Measurements from ENCODE around the gene PACS1.
"Not testable (repeated sequence)": the region's sequence is repeated elsewhere in the genome, so short reads cannot be mapped to it uniquely, and the experiment has no call there.

Gene PACS1

DNA sequence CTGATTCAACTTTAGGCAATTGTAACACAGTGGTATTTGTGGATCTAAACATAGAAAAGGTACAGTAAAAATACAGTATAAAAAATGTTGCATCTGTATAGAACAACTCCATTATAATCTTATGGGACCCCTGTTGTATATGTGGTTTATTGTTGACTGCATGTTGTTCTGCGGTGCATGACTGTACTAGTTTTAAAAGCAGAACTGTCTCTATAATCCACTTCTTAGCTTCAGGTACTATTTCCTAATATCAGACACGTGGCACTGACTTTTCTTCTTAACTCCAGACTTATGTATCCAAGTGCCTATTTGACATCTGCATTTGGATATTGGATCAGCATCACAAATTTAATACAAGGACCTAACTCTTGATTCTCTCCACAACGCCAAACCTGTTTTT lies 41.1 kb downstream of the PACS1 start:
- DNase-seq (ENCODE audit: low read depth), result no peak

DNA sequence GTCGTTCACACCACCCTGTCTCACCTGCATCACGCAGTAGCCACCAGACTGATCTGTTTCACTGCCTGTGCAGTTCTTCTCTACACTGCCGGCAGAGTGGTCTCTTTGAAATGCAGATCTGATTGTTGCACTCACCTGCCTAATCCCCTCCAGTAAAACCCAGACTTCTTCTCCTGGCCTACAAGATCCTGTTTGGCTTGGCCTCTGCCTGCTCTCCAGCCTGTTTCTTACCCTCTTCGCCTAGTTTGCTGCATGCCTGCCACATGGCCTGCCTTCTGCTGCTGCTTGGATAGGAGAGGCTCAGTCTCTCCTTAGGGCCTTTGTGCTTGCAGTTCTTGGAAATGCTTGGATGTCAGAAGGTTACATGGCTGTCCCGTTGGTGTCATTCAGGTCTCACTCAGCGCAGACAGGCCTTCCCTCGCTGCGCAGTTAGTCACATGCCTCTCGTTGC lies 42.0 kb downstream of the PACS1 start:
- peak; percentile 28 for DNase-seq (ENCODE audit: low read depth)

- DNase-seq (ENCODE audit: low read depth), result peak; percentile 90
These were observed 42.8 kb downstream of the PACS1 start for GRCh38 chr11:66112601-66113499.

- DNase-seq (ENCODE audit: low read depth), result not testable (repeated sequence)
These were observed 44.9 kb downstream of the PACS1 start for GRCh38 chr11:66114957-66115356.

DNA sequence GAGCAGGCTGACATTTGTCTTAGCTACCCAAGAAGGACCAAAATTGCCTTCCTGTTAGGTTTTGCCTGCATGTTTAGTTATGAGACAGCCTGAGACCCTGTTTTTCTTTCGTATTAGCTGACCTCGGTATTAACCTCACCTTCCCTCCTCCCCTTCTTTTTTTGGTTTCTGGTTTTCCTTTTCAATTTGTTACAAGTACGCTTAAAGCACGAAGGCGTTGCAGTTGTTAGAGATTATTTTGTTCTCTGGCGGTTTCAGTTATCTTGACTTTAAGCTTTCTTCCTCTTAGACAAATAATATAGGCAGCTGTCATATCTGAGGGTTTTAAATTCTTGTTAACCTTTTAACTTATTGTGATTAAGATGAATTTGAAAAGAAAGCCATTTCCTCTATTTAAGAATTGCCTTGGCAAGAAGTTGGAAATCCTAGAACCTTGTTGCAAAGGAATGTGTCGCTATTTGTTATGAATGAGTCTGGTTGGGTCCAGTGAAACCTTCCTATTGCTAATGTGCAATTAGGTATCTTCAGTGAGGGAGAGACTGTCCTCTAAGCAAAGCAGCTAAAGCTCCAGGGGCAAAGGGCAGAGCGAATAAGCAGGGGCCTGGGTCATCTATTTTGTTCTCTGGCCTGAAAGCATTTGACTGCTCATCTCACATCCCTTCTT lies 45.7 kb downstream of the PACS1 start:
- peak; percentile 29 for DNase-seq (ENCODE audit: low read depth)

- DNase-seq (ENCODE audit: low read depth), result no peak
These were observed 46.7 kb downstream of the PACS1 start for GRCh38 chr11:66116576-66117361.

GRCh38 chr11:66118847-66119246 lies 48.8 kb downstream of the PACS1 start:
- no peak for DNase-seq (ENCODE audit: low read depth)

DNA sequence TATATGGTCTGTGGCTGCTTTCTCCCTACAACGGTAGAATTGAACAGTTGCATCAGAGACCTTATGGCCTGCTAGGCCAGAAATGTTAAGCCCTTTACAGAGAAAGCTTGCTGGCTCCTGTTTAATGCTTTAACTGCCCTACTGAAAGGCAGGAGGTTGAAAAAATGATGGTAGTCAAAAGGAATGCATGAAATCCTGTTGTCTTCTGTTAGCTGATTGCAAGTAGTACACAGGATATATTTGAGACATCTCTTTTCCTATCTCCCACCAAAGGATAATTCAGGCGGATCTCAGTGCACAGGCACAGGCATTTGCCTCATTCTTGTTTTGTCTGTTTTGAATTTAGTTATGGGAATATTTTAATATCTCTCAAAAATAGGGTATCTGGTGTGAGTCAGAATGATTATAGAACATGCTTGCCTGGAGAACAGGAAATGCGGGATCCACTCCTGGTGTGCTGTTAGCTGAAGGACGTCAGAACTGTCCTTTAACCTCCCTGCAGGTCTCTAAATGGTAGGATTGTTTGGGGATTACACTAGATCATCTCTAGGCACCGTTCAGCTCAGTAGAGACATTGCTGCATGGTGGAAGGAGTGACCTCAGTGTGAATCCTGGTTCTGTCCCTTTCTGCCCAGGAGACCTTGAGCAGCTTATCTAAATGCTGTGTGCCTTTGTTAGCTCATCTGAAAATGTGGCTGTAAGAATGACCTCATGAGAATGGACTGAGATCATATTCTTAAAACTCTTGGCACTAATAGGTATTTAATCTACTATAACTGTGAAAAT lies 49.5 kb downstream of the PACS1 start:
- DNase-seq (ENCODE audit: low read depth), result peak; percentile 88

DNA sequence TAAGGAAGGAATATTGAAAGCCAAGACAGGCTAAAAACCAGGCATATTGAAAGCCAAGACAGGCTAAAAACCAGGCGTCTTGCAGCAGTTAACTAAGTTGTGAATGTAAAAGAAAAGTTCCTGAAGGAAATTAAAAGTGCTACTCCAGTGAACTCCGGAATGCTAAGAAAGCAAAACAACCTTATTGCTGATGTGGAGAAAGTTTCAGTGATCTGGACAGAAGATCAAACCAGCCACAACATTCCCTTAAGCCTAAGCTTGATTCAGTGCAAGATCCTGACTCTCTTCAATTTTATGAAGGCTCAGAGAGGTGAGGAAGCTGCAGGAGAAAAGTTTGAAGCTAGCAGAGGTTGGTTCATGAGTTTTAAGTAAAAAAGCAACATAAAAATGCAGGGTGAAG lies 51.4 kb downstream of the PACS1 start:
- no peak for DNase-seq (ENCODE audit: low read depth)

- DNase-seq (ENCODE audit: low read depth), result no peak
These were observed 53.8 kb downstream of the PACS1 start for GRCh38 chr11:66123902-66124301.

- DNase-seq (ENCODE audit: low read depth), result peak; percentile 61
These were observed 54.5 kb downstream of the PACS1 start for GRCh38 chr11:66124564-66124963.

- no peak for DNase-seq (ENCODE audit: low read depth)
These were observed 56.0 kb downstream of the PACS1 start for GRCh38 chr11:66126064-66126463.

DNA sequence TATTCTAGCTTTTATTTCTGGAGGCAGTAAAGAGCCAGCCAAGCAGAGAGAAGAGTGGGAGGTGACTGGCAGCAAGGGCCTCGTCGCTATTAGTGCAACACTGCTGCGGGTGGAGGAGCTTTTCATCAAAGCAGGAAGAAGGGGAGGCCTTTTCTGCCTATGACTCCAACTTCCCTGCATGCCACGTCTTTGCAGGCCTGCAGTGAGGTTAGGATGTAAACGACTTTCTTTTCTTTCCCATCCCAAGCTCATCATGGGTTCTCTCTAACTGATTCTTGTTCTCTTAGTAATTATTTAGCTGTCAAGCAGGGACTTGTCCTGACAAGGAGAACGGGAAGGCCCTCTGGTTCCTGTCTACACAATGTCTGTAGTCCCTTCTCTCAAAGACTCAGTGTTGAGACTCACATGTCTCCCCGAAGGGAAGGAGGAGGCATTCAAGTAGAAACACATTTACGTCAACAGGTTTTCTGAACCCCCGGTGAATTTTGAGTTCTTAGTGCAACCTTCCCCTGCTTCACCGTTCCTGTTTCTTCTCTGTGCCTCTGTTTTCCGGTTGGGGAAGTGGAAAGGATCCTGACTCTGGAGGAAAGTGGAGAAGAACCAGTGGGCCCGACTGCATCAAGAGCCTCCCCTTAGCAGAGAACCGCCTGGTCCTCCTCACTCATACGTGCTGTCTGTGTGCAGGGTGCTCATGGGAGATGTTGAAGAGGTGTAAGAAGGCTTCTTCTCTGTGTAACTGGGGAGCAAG lies 56.9 kb downstream of the PACS1 start:
- peak; percentile 87 for DNase-seq (ENCODE audit: low read depth)

- DNase-seq (ENCODE audit: low read depth), result no peak
These were observed 60.9 kb downstream of the PACS1 start for GRCh38 chr11:66130978-66131377.

DNA sequence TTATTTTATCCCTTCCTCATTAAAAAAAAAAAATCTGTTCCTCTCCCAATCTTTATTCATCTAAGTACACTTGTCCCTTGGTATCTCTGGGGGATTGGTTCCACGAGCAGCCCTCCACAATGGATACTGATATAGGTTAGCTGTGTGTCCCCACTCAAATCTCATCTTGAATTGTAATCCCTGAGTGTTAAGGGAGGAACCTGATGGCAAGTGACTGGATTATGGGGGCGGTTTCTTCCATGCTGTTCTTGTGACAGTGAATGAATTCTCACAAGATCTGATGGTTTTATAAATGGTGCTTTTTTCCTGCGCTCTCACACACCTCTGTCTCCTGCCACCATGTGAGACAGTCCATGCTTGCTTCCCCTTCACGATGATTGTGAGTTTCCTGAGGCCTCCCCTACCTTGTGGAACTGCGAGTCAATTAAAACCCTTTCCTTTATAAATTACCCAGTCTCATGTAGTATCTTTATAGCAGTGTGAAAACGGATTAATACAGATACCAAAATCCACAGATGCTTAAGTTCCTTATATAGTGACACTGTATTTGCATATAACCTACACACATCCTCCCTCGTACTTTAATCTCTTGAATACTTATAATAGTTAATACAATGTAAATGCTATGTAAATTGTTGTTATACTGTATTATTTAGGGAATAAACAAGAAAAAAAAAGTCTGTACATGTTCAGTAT lies 62.0 kb downstream of the PACS1 start:
- no peak for DNase-seq (ENCODE audit: low read depth)

DNA sequence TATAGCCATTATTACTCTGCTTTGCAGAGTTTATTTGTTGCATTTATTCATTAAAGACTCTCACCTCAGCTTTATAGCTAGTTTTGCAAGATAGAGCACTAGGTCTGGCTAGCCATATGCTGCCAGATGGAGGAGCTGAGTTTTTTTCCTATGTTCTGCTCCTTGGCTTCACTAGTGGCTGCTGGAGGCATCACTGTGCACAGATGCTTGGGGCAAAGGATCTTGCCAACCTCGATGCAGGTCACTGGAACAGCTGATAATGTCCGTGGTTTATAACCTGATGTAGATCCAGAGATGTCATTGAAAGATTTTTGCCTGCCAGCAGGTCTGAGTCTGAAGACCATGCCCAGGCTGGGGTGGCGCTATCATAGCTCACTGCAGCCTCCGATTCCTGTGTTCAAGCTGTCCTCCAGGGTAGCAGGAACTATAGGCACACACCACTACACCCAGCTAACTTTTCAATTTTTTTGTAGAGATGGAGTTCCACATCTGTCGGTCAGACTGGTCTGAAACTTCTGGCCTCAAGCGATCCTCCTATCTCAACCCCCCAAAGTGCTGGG lies 63.2 kb downstream of the PACS1 start:
- no peak for DNase-seq (ENCODE audit: low read depth)

GRCh38 chr11:66136752-66137123 lies 66.7 kb downstream of the PACS1 start:
- DNase-seq (ENCODE audit: low read depth), result peak; percentile 65

- DNase-seq (ENCODE audit: low read depth), result no peak
These were observed 69.8 kb downstream of the PACS1 start for GRCh38 chr11:66139817-66140404.

GRCh38 chr11:66142370-66143263 lies 72.5 kb downstream of the PACS1 start:
- peak; percentile 77 for DNase-seq (ENCODE audit: low read depth)

All from EH (cell line).